Thoracic aorta (tissue), 2 donors: ENCODE results near the gene PGM5. TPM values are rescaled to one million over a fixed set of nuclear protein-coding genes. Genes with fewer than 3 reads are reported as not detected.

Experiments
- ATAC-seq: fragments of 150-250 bp; one replicate; pipeline ENCODE4 v1.8.0; 2017; ENCODE audit warnings: low read depth; ENCODE audit not compliant: insufficient number of reproducible peaks, low FRiP score
- DNase-seq: peaks from one replicate; pipeline ENCODE4 v3.0.0-alpha.2; 2020; ENCODE audit warnings: low spot score
- H3K27ac ChIP-seq, 2 donors: fragments of 200-600 bp; sonication (generic); 1 replicate in 1 of 2; 2 replicates in 1 of 2; pipeline ENCODE4 v1.5.1; 2016; ENCODE audit warnings: mild to moderate bottlenecking in 2 of 2, moderate library complexity in 2 of 2
- H3K27me3 ChIP-seq: fragments of 200-600 bp; sonication (generic); replicated peaks from 2 replicates; pipeline ENCODE4 v1.6.0; 2016; ENCODE audit warnings: mild to moderate bottlenecking; ENCODE audit not compliant: insufficient read depth
- H3K36me3 ChIP-seq: fragments of 200-600 bp; sonication (generic); one replicate; pipeline ENCODE4 v1.5.1; 2016
- H3K4me1 ChIP-seq, 2 donors: fragments of 200-600 bp; sonication (generic); 1 replicate in 1 of 2; 2 replicates in 1 of 2; pipeline versions ENCODE4 v1.5.1 to v1.6.0; 2016; ENCODE audit warnings: low read depth in 2 of 2, mild to moderate bottlenecking in 1 of 2; ENCODE audit not compliant: control insufficient read depth in 1 of 2
- H3K4me3 ChIP-seq: fragments of 200-600 bp; sonication (generic); 2 replicates; pipeline ENCODE4 v1.5.1; 2016; ENCODE audit warnings: mild to moderate bottlenecking
- H3K9me3 ChIP-seq: fragments of 200-600 bp; sonication (generic); 2 replicates; pipeline ENCODE4 v1.5.1; 2016
- total RNA-seq, 2 donors: library from RNA; depleted of rRNA; stranded (reverse); fragments of >200 nt; gene quantifications; one replicate each; pipeline versions ENCODE4 v1.1.0 to v1.2.3, GENCODE V29; 2016
- TF ChIP-seq, protein P1 (sequence below): fragments of 200-600 bp; sonication (generic); IDR thresholded peaks from one replicate; pipeline ENCODE4 v1.5.1; 2019; ENCODE audit warnings: antibody characterized with exemption

Gene PGM5
- total RNA-seq, 2 donors from 2014 or later, result 79.3 to 94.1 TPM

DNA sequence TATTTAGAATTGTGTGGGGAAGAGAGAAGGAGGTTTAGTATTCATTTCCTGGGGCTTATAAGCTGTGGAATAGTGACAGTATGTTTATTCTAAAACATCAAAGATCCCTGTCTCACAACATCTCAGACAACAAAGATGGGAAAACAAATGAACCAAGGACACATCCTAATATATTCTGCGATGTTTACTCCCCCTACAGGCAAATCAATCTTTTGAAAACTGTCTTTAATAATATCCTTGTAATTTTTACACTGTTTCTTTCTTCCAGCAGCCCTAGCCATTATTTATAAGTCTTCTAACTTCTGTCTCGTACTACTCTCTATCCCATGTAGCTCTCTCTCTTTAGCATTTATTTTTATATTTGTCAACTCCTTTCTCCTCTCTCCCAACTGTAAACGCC, 217.7 kb downstream of the PGM5 start:
- ATAC-seq (no peak), DNase-seq (no peak)
- Histone ChIP-seq H3K4me3 (no peak overlapping the region), H3K4me1 (no peaks in the 10 kb centered on the region), H3K27me3 (no peaks in the 10 kb centered on the region), H3K36me3 (no peaks in the 10 kb centered on the region), H3K9me3 (no peaks in the 10 kb centered on the region), H3K27ac (no peak overlapping the region)
- TF ChIP-seq, protein P1, sequence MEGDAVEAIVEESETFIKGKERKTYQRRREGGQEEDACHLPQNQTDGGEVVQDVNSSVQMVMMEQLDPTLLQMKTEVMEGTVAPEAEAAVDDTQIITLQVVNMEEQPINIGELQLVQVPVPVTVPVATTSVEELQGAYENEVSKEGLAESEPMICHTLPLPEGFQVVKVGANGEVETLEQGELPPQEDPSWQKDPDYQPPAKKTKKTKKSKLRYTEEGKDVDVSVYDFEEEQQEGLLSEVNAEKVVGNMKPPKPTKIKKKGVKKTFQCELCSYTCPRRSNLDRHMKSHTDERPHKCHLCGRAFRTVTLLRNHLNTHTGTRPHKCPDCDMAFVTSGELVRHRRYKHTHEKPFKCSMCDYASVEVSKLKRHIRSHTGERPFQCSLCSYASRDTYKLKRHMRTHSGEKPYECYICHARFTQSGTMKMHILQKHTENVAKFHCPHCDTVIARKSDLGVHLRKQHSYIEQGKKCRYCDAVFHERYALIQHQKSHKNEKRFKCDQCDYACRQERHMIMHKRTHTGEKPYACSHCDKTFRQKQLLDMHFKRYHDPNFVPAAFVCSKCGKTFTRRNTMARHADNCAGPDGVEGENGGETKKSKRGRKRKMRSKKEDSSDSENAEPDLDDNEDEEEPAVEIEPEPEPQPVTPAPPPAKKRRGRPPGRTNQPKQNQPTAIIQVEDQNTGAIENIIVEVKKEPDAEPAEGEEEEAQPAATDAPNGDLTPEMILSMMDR, result peak; percentile 16

DNA sequence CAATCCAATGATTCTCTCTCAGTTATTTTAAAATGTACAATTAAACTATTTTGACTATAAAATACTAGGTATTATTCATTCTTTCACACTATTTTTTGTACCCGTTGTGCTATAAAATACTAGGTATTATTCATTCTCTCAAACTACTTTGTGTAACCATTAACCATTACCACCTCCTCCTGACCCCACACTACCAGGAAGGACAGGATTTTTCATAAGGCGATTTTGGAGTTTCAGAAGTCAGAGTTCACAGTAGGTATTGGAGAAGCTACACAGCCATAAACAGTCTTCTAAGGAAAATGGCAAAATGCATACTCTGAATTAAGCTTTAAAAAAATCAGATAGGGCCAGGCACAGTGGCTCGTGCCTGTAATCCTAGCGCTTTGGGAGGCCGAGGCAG, 219.4 kb downstream of the PGM5 start:
- Histone ChIP-seq H3K27me3 (no peaks in the 10 kb centered on the region), H3K36me3 (no peaks in the 10 kb centered on the region), H3K27ac (no peak overlapping the region), H3K4me3 (no peak overlapping the region), H3K9me3 (no peaks in the 10 kb centered on the region), H3K4me1 (no peaks in the 10 kb centered on the region)
- no peak for ATAC-seq
- TF ChIP-seq, protein P1, result no peak
- no peak for DNase-seq

DNA sequence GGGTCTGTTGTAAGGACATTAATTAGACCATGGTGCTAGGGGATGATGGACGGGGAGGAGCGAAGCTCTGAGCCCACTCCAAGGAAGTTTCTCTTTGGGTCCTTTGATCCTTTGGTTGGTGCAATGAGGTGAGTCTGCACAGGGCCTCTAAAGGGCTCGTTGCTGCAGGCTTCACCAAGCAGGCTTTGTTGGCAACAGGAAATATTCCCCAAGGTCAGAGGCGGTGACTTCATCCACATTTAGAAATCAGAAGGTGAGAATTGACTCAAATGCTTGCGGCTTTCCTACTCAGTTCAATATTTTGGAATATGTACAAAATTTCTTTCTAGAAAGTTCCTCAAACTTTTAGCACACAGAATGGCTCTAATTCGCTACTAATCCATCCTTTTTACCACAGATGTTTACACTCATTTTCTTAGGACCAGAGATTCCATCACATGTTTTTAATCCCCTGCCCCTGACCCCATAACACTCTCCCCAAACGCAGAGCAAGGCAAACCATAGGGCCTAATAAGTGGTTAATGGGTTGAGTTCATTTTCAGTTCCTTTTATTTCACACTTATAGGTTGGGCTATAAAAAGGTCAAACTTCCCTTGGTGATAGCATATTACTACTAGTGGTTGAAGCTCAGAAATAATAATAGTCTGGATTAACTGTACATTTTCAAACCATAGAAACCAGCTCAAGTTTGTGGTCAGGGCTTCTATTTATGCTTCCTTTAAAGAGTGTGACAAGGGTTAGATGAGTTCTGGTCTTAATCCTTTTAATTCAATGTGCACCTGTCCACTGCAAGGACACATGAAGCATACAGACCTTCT, 221.6 kb downstream of the PGM5 start:
- ATAC-seq (no peak), DNase-seq (no peak)
- Histone ChIP-seq H3K4me3 (no peak overlapping the region), H3K27ac (no peak overlapping the region), H3K36me3 (no peaks in the 10 kb centered on the region), H3K9me3 (no peaks in the 10 kb centered on the region), H3K4me1 (no peaks in the 10 kb centered on the region), H3K27me3 (no peaks in the 10 kb centered on the region)
- TF ChIP-seq, protein P1, result no peak

Other genes starting within 250 kb of the PGM5 start
- gene ZNG1C, start 114.6 kb upstream of the PGM5 start, total RNA-seq, result 10 to 100 TPM; 10.2 to 35.7 TPM
- under 1 TPM in 1 of 2 donors, not detected in 1; 0.78 TPM for gene FOXD4L3, start 53.7 kb upstream of the PGM5 start, total RNA-seq
- not detected for gene TMEM252, start 184.3 kb downstream of the PGM5 start, total RNA-seq